Raji (cell line): Measurements from ENCODE around the gene CRYBB1.

ENCODE experiments used
- POLR2A ChIP-seq: IDR thresholded peaks from 2 replicates; pipeline ENCODE4 v1.6.1; 2011; ENCODE audit warnings: low read depth, low read length, control low read depth; ENCODE audit not compliant: insufficient read depth

CRYBB1 gene

GRCh38 chr22:26561756-26562417 lies 55.9 kb downstream of the CRYBB1 start:
- TF ChIP-seq POLR2A = no peak

GRCh38 chr22:26559961-26560575 lies 57.8 kb downstream of the CRYBB1 start:
- TF ChIP-seq POLR2A = no peak

DNA sequence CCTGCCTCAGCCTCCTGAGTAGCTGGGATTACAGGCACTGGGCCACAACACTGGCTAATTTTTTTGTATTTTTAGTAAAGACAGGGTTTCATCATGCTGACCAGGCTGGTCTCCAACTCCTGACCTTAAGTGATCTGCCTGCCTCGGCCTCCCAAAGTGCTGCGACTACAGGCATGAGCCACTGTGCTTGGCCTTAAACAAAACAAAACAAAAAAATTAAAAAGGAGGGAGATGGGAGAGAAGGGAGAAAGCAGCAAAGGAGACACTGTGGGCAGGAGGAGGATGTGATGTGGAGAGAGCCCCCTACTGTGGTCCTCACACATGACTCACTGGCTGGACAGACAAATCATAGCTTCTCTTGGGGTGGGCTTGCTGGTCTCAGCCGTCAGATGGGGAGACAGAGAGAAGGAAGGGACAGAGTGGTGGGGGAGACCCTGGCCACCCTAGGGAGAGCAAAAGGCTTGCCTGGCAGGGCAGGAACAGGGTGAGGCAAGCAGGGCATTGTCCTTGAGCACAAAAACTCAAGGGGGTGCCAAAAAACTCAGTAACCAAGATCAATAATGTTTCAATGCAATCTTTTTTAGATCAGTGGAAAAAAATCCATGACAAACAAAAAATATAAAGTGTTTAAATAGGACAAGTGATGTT lies 59.5 kb downstream of the CRYBB1 start:
- TF ChIP-seq POLR2A = no peak

DNA sequence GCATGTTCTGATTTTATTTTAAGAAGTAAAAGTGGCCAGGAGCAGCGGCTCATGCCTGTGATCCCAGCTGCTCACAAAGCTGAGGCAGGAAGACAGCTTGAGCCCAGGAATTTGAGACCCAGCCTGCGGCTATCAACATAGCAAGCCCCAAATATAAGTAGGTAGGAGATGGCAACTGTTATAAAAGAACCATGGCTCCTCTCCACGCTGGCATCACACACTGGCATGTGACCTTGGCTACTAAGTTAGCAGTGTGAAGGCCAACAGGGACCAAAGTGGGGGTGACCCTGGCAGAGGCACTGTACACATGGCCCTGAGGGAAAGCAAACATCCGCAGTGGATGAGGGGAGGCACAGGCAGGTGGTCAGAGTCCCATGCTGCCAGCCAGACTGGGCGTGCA lies 60.9 kb downstream of the CRYBB1 start:
- TF ChIP-seq POLR2A = no peak

DNA sequence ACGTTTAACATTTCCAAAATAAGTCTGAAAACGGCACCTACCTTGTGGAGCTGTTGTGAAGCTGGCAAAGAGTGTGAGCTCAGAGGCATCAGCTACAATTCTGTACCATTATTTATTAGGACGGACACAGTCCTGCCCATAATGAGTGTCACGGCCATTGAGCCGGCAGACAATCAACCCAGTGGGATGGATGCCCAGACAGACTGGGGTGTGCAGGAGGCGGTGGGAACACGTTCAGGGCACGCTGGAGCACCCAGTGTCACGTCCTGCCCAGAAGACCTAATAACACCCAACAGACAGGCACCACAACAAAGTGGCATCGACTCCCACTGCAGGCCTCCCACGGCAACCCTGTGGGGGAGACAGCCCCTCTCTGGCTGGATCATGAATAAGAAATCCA lies 62.3 kb downstream of the CRYBB1 start:
- no peak for TF ChIP-seq POLR2A

DNA sequence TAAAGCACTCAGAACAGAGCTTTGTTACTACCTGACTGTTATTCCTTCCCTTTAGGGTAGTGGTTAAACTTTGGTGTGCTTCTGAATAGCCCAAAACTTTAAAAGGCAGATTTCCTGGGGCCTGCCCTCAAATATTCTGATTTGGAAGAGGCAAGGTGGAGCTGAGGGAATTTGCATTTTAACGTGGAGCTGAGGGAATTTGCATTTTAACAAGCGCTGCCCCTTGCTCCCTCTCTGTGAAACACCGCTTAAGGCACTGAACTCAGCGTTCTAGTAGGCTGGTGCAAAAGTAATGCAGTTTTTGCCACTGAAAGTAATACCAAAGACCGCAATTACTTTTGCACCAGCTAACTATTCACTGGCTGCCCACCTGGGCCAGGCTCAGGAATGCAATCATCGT lies 62.9 kb downstream of the CRYBB1 start:
- TF ChIP-seq POLR2A = no peak

GRCh38 chr22:26553056-26553752 lies 64.6 kb downstream of the CRYBB1 start:
- TF ChIP-seq POLR2A = no peak

DNA sequence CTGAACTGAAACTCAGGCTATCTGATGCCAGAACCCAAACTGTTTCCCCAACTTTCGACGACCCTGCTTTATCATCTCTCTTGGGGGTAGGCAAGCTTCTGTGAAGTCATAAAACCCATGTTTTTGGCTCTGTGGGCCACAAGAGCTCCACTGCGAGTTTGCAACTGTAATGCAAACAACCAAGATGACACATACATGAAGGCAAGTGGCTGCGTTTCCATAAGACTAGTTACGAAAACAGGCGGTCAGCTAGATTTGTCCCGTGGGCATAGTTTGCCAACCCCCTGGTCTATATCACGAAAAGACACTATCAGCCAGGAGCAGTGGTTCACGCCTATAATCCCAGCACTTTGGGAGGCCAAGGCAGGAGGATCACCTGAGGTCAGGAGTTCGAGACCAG lies 65.4 kb downstream of the CRYBB1 start:
- TF ChIP-seq POLR2A = no peak

DNA sequence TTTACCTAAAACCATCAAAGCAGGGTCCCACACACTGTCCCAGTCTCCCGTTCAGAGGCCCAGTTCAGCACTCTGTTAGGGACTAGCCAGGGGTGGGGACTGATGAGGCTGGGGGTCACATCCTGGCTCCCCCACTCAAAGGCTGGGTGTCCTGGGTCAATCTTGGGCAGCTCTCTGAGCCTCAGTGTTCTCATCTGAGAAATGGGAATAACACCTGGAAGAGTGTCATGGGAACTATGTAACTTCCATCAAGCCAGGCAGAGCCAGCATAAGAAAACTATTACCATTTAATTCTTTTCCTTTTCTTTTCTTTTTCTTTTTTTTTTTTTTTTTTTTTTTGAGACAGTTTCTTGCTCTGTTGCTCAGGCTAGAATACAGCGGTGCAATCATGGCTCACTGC lies 66.3 kb downstream of the CRYBB1 start:
- no peak for TF ChIP-seq POLR2A

DNA sequence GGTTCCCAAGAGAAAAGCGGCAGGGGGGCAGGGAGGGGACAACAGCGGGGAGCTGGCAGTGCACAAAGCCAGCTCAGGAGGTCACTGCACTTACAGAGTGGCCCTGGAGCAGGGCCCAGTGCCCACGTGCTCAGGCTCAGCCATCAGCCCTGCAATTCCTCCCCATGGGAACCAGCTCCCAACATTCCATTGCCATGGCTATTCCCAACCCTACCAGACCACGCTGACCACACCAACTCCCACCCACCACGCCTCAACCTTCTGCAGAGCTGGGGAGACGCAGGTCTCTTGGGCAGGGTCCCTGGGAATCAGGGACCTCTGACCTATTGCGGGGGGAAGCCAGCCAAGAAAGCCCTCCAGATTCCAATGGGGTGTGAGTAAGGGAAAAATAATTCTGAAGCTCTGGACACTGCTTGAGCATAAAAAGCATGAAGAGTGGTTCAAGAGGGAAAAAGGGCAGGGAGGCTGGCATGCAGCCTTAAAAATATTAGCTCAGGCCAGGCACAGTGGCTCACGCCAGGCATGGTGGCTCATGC lies 67.3 kb downstream of the CRYBB1 start:
- no peak for TF ChIP-seq POLR2A

- TF ChIP-seq POLR2A = no peak
Observed at GRCh38 chr22:26549902-26550497, 67.8 kb downstream of the CRYBB1 start.
